HCT116 (cell line): ENCODE data around the gene CLOCK. TPM values are rescaled to one million over a fixed set of nuclear protein-coding genes. Genes with fewer than 3 reads are reported as not detected.

Source experiments
- ATAC-seq: fragments of 200-7000 bp; cut with Tn5 transposase; 2 replicates; pipeline ENCODE4 v1.9.1; 2020; ENCODE audit warnings: mild to moderate bottlenecking, moderate library complexity
- BruUV-seq: library from RNA; stranded (reverse); fragments of 400-500 nt; replicated peaks from 2 replicates; lab custom pipeline; 2021; lab: Mats Ljungman, UMichigan
- CTCF ChIA-PET: fragments of 300-600 bp; sonication (Branson Sonifier 250); formaldehyde crosslinking; loops from one replicate; lab custom pipeline; 2021; ENCODE audit warnings: antibody characterized with exemption; lab: Charles Lee
- POLR2A ChIA-PET: fragments of 300-600, 350-600 bp; sonication (Branson Sonifier 250); formaldehyde crosslinking; loops from one replicate; lab custom pipeline; 2021; ENCODE audit warnings: antibody characterized with exemption; lab: Charles Lee
- RAD21 ChIA-PET, 2 experiments: fragments of 300-600 bp; sonication (Branson Sonifier 250); formaldehyde crosslinking; loops; one replicate each; lab custom pipeline; 2023; ENCODE audit warnings: low total read pairs in 2 of 2; ENCODE audit not compliant: uncharacterized antibody in 2 of 2, unreplicated experiment in 2 of 2, low non-redundant PET in 1 of 2; lab: Charles Lee
- DNase-seq: peaks from one replicate; pipeline ENCODE4 v3.0.0-alpha.2; 2010; ENCODE audit warnings: low read depth, low spot score
- H2AFZ ChIP-seq: fragments of 200-600 bp; shearing (Covaris generic), sonication (generic); 2 replicates; pipeline ENCODE4 v1.6.1; 2017; ENCODE audit warnings: low read depth, mixed run types, mixed read lengths, antibody characterized with exemption, low read length; ENCODE audit not compliant: poor library complexity, severe bottlenecking
- H3K27ac ChIP-seq: 2 replicates; pipeline ENCODE4 v1.5.1; 2012; ENCODE audit warnings: low read depth, low read length
- H3K27me3 ChIP-seq: fragments of 200-600 bp; sonication (generic); 2 replicates; pipeline ENCODE4 v1.6.1; 2016; ENCODE audit warnings: mixed run types, low read length, mixed read lengths; ENCODE audit not compliant: insufficient read depth
- H3K36me3 ChIP-seq, 2 experiments: fragments of 200-500 bp in 1 of 2; fragments of 200-600 bp in 1 of 2; sonication (Bioruptor generic) in 1 of 2; sonication (generic) in 1 of 2; 2 replicates each; pipeline versions ENCODE4 v1.5.1 to v1.6.1; 2014 to 2016; ENCODE audit warnings: low read length in 2 of 2, inconsistent platforms in 1 of 2, mixed read lengths in 1 of 2, mixed run types in 1 of 2; ENCODE audit not compliant: insufficient read depth in 2 of 2, control insufficient read depth in 1 of 2
- H3K4me1 ChIP-seq, 2 experiments: fragments of 200-600 bp in 1 of 2; sonication (generic) in 1 of 2; 2 replicates each; pipeline versions ENCODE4 v1.5.1 to v1.6.1; 2012 to 2017; ENCODE audit warnings: low read length in 2 of 2, inconsistent platforms in 1 of 2, mild to moderate bottlenecking in 1 of 2, mixed read lengths in 1 of 2, mixed run types in 1 of 2, moderate library complexity in 1 of 2; ENCODE audit not compliant: insufficient read depth in 2 of 2, control insufficient read depth in 1 of 2
- H3K4me2 ChIP-seq: fragments of 200-600 bp; sonication (generic); 2 replicates; pipeline ENCODE4 v1.6.1; 2017; ENCODE audit warnings: mixed run types, low read length, mixed read lengths
- H3K4me3 ChIP-seq, 2 experiments: fragments of 200-600 bp in 1 of 2; sonication (generic) in 1 of 2; replicated peaks in 1 of 2; 2 replicates each; pipeline ENCODE4 v1.5.1; 2011 to 2016; ENCODE audit warnings: low read length in 2 of 2, control low read depth in 1 of 2, low read depth in 1 of 2, mild to moderate bottlenecking in 1 of 2, mixed read lengths in 1 of 2, mixed run types in 1 of 2
- H3K79me2 ChIP-seq: fragments of 200-600 bp; sonication (generic); 2 replicates; pipeline ENCODE4 v1.6.1; 2017; ENCODE audit warnings: mild to moderate bottlenecking, mixed run types, low read length, moderate library complexity, mixed read lengths; ENCODE audit not compliant: insufficient read depth
- H3K9ac ChIP-seq: fragments of 200-600 bp; sonication (generic); 2 replicates; pipeline ENCODE4 v1.6.1; 2016; ENCODE audit warnings: low read length, mixed read lengths
- H3K9me2 ChIP-seq: fragments of 200-600 bp; sonication (generic), shearing (Covaris generic); 2 replicates; pipeline ENCODE4 v1.6.1; 2017; ENCODE audit warnings: mixed run types, mild to moderate bottlenecking, moderate library complexity; ENCODE audit not compliant: insufficient read depth
- H3K9me3 ChIP-seq, 2 experiments: fragments of 200-500 bp in 1 of 2; fragments of 200-600 bp in 1 of 2; sonication (Bioruptor generic) in 1 of 2; sonication (generic) in 1 of 2; 2 replicates each; pipeline ENCODE4 v1.6.1; 2014 to 2017; ENCODE audit warnings: low read length in 2 of 2, mixed read lengths in 2 of 2, inconsistent platforms in 1 of 2, low read depth in 1 of 2, mild to moderate bottlenecking in 1 of 2, mixed run types in 1 of 2, moderate library complexity in 1 of 2; ENCODE audit not compliant: control insufficient read depth in 1 of 2, insufficient read depth in 1 of 2
- H4K20me1 ChIP-seq: fragments of 200-600 bp; sonication (generic), shearing (Covaris generic); 2 replicates; pipeline ENCODE4 v1.6.1; 2017; ENCODE audit warnings: mixed run types, mild to moderate bottlenecking, moderate library complexity; ENCODE audit not compliant: insufficient read depth
- EGR1 ChIP-seq: IDR thresholded peaks from 2 replicates; pipeline ENCODE4 v1.6.1; 2012; ENCODE audit warnings: low read depth
- ELF1 ChIP-seq: IDR thresholded peaks from 2 replicates; pipeline ENCODE4 v1.6.1; 2012; ENCODE audit warnings: low read depth, borderline replicate concordance
- ZBTB33 ChIP-seq: IDR thresholded peaks from 2 replicates; pipeline ENCODE4 v1.6.1; 2011; ENCODE audit warnings: mild to moderate bottlenecking, low read length, moderate library complexity; ENCODE audit not compliant: insufficient replicate concordance; ENCODE audit errors: extremely low read depth
- ZNF274 ChIP-seq: fragments of 200-500 bp; sonication (Bioruptor generic); IDR thresholded peaks from 2 replicates; pipeline ENCODE4 v1.6.1; 2014; ENCODE audit warnings: mild to moderate bottlenecking, low read depth, low read length, inconsistent platforms
- intact Hi-C: fragments of 100-400 bp; cut with micrococcal nuclease; formaldehyde crosslinking; loops from 2 replicates; pipeline ENCODE4 v1.10.0; 2022
- total RNA-seq: library from RNA; stranded (reverse); gene quantifications from one replicate; pipeline ENCODE4 v1.2.1, GENCODE V29; 2021; ENCODE audit not compliant: unreplicated experiment
- TF ChIP-seq, protein P1 (sequence below): IDR thresholded peaks from 2 replicates; pipeline ENCODE4 v1.6.1; 2012; ENCODE audit warnings: low read depth

Gene CLOCK
- total RNA-seq, 1 experiment from 2014 or later = 38.7 TPM

GRCh38 chr4:55578341-55579010 is 31.8 kb upstream of the CLOCK start:
- Histone ChIP-seq H3K9me3 (peaks cover 1 to 5% of the 10 kb centered on the region in 2 experiments; a peak in 1 of 4 replicates), H3K27me3 (no peaks in the 10 kb centered on the region), H4K20me1 (no peaks in the 10 kb centered on the region), H3K9me2 (no peaks in the 10 kb centered on the region), H3K9ac (no peak overlapping the region), H3K27ac (no peak overlapping the region), H3K4me3 (no peak overlapping the region), H3K79me2 (no peaks in the 10 kb centered on the region), H3K36me3 (no peaks in the 10 kb centered on the region), H3K4me2 (no peak overlapping the region), H2AFZ (no peak overlapping the region), H3K4me1 (0 out of 4 replicates have a peak, but pooled peaks cover 0 to 3% of the 10 kb centered on the region in 2 experiments)
- no TSS peak for BruUV-seq
- TF ChIP-seq ZNF274 (no peak), ZBTB33 (no peak), ELF1 (no peak), EGR1 (no peak)
- TF ChIP-seq, protein P1, sequence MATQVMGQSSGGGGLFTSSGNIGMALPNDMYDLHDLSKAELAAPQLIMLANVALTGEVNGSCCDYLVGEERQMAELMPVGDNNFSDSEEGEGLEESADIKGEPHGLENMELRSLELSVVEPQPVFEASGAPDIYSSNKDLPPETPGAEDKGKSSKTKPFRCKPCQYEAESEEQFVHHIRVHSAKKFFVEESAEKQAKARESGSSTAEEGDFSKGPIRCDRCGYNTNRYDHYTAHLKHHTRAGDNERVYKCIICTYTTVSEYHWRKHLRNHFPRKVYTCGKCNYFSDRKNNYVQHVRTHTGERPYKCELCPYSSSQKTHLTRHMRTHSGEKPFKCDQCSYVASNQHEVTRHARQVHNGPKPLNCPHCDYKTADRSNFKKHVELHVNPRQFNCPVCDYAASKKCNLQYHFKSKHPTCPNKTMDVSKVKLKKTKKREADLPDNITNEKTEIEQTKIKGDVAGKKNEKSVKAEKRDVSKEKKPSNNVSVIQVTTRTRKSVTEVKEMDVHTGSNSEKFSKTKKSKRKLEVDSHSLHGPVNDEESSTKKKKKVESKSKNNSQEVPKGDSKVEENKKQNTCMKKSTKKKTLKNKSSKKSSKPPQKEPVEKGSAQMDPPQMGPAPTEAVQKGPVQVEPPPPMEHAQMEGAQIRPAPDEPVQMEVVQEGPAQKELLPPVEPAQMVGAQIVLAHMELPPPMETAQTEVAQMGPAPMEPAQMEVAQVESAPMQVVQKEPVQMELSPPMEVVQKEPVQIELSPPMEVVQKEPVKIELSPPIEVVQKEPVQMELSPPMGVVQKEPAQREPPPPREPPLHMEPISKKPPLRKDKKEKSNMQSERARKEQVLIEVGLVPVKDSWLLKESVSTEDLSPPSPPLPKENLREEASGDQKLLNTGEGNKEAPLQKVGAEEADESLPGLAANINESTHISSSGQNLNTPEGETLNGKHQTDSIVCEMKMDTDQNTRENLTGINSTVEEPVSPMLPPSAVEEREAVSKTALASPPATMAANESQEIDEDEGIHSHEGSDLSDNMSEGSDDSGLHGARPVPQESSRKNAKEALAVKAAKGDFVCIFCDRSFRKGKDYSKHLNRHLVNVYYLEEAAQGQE = no peak
- intact Hi-C loops = no loop called here
- ChIA-PET CTCF (no interaction called here), RAD21 (no interaction called here), POLR2A (no interaction called here)
- DNase-seq (no peak), ATAC-seq (no peak)
